HEK293T (cell line): ENCODE results near the gene PRPF6.

Experiments
- BHLHE40 ChIP-seq: fragments of 450-650 bp; IDR thresholded peaks from 2 replicates; pipeline ENCODE4 v1.6.1; 2016; ENCODE audit warnings: mild to moderate bottlenecking, moderate library complexity, borderline replicate concordance
- FOXM1 ChIP-seq: fragments of 450-650 bp; IDR thresholded peaks from 2 replicates; pipeline ENCODE4 v1.6.1; 2017; ENCODE audit warnings: mild to moderate bottlenecking, borderline replicate concordance
- HDGF ChIP-seq: fragments of 450-650 bp; IDR thresholded peaks from 2 replicates; pipeline ENCODE4 v1.6.1; 2017; ENCODE audit warnings: antibody characterized with exemption, borderline replicate concordance
- LEF1 ChIP-seq: fragments of 450-650 bp; IDR thresholded peaks from 2 replicates; pipeline ENCODE4 v1.6.1; 2017; ENCODE audit warnings: mild to moderate bottlenecking, borderline replicate concordance
- SP1 ChIP-seq: fragments of 450-650 bp; IDR thresholded peaks from 2 replicates; pipeline ENCODE4 v1.6.1; 2017
- SUZ12 ChIP-seq: fragments of 450-650 bp; IDR thresholded peaks from 2 replicates; pipeline ENCODE4 v1.6.1; 2016; ENCODE audit warnings: mild to moderate bottlenecking
- TARDBP ChIP-seq: fragments of 450-650 bp; IDR thresholded peaks from 2 replicates; pipeline ENCODE4 v1.6.1; 2016

GRCh38 chr20:64051561-64052325, 70.8 kb downstream of the PRPF6 start:
- no peak for TF ChIP-seq SUZ12
- TF ChIP-seq SP1, result no peak
- TF ChIP-seq HDGF, result no peak
- no peak for TF ChIP-seq FOXM1
- no peak for TF ChIP-seq BHLHE40
- TF ChIP-seq LEF1, result no peak
- TF ChIP-seq TARDBP, result no peak
